ENCODE measurements around the gene MARK1. TPM values are rescaled to one million over a fixed set of nuclear protein-coding genes. Genes with fewer than 3 reads are reported as not detected.

MARK1 gene
- total and polyA plus RNA-seq, 4 donors, result 3.9 to 15.7 (median 9.5) TPM

DNA sequence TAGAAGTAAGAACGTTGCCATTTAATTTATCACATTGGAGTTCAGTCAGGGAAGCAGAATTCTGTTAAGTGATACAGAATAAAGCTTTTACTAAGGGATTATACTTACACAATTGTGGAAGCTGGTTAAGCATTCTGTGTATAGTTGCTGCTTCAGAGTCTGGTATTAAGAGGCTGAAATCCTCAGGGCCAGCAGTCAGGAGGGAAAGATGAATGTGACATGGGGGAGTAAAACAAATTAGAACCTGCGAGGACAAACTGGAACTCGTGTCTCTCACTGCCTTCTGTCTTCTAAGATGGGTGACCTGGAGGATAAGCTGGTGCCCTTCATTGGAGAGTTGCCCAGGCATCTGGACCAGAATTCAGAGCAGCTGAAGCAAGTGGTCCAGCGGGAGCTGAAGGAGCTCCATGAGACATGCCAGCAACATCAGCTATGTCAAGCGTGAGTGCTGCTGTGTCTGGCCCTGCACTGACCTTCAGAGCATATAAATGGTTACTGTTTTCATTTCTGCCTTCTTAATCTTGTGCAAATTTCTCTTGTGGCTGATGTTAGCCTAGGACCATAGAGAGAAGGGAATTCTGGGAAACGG, 23.0 kb downstream of the MARK1 start:
- no peak for ATAC-seq (ENCODE audit: low FRiP score)
- Histone ChIP-seq H3K36me3 (ENCODE audit: control insufficient read depth in 1 of 2, insufficient read depth in 2 of 2, low read length in 1 of 2) (no peaks in the 10 kb centered on the region), H3K27ac (ENCODE audit: low read depth in 1 of 2, low read length in 2 of 2) (no peak overlapping the region), H3K9me3 (ENCODE audit: control insufficient read depth, low read length) (no peaks in the 10 kb centered on the region), H3K27me3 (ENCODE audit: control insufficient read depth in 1 of 2, insufficient read depth in 2 of 2, low read length in 1 of 2) (no peaks in the 10 kb centered on the region), H3K4me1 (ENCODE audit: control insufficient read depth in 1 of 2, insufficient read depth in 2 of 2, low read length in 2 of 2) (peaks cover 3 to 4% of the 10 kb centered on the region in 2 donors), H3K4me3 (ENCODE audit: low read length in 2 of 2) (no peak overlapping the region)
- 44 to 58% methylated on average over 6 of the region's 6 CpGs for WGBS, 2 donors
- no peak for DNase-seq
- intact Hi-C loops (cut with DNase I), result no loop called here

DNA sequence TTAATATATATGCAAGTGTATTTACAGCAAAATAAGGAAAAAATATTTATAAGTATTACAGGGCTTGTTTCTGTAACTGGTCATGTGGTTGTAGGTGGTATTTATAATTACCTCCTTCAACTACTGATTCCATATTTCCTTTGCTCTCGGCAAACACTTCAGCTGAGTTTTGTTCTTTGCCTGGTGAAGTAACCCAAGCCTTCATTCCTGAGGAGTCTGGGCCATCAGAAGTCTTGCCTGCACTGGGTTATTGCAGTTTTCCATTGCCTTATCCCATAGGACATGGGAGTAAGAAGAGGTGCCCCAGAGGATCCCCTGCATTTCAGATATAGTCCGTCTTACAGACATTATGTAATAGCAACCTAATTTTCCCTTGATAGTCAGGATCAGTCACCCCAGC, 23.8 kb downstream of the MARK1 start:
- H3K9me3 ChIP-seq (ENCODE audit: control insufficient read depth, low read length), result no peaks in the 10 kb centered on the region
- no peak overlapping the region for H3K27ac ChIP-seq (ENCODE audit: low read depth in 1 of 2, low read length in 2 of 2)
- peaks cover 3 to 4% of the 10 kb centered on the region in 2 donors for H3K4me1 ChIP-seq (ENCODE audit: control insufficient read depth in 1 of 2, insufficient read depth in 2 of 2, low read length in 2 of 2)
- no peak overlapping the region for H3K4me3 ChIP-seq (ENCODE audit: low read length in 2 of 2)
- ATAC-seq (ENCODE audit: low FRiP score) (no peak), DNase-seq (no peak)
- H3K36me3 ChIP-seq (ENCODE audit: control insufficient read depth in 1 of 2, insufficient read depth in 2 of 2, low read length in 1 of 2), result no peaks in the 10 kb centered on the region
- intact Hi-C loops (cut with DNase I), result no loop called here
- H3K27me3 ChIP-seq (ENCODE audit: control insufficient read depth in 1 of 2, insufficient read depth in 2 of 2, low read length in 1 of 2), result no peaks in the 10 kb centered on the region
- WGBS, 2 donors, result 98 to 100% methylated on average over 2 of the region's 2 CpGs

DNA sequence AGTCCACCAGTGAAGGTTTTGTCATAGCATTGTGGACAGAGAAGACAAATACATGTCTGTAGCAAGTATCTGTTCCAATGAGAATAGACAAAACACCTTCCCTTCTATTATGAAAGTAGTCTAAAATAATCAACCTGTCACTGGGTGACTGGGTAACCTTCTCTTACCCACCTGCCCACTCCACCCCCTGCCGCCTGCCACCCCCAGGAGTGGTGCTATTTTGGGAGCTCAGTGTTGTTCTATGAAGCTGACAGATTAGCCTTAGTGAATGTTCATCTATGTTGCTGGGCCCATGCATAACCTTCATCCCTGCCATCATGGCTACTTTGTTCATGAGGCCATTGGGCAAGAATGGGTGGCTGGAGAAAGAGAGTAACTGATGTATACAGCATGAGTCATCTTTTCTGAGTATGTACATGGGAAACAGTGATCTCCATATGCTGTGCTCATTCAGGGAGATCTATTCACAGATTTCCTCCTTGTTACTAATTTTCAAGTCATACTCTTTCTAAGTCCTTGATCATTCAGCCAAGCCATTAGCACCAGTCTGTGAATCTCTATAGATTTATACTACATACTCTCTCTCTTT, 24.8 kb downstream of the MARK1 start:
- Histone ChIP-seq H3K27ac (ENCODE audit: low read depth in 1 of 2, low read length in 2 of 2) (no peak overlapping the region), H3K27me3 (ENCODE audit: control insufficient read depth in 1 of 2, insufficient read depth in 2 of 2, low read length in 1 of 2) (no peaks in the 10 kb centered on the region), H3K4me3 (ENCODE audit: low read length in 2 of 2) (no peak overlapping the region), H3K4me1 (ENCODE audit: control insufficient read depth in 1 of 2, insufficient read depth in 2 of 2, low read length in 2 of 2) (peaks cover 3 to 4% of the 10 kb centered on the region in 2 donors), H3K36me3 (ENCODE audit: control insufficient read depth in 1 of 2, insufficient read depth in 2 of 2, low read length in 1 of 2) (no peaks in the 10 kb centered on the region), H3K9me3 (ENCODE audit: control insufficient read depth, low read length) (no peaks in the 10 kb centered on the region)
- no peak for ATAC-seq (ENCODE audit: low FRiP score)
- no peak for DNase-seq
- WGBS, 2 donors, result 91 to 94% methylated on average over 1 of the region's 1 CpG
- intact Hi-C loops (cut with DNase I), result no loop called here

DNA sequence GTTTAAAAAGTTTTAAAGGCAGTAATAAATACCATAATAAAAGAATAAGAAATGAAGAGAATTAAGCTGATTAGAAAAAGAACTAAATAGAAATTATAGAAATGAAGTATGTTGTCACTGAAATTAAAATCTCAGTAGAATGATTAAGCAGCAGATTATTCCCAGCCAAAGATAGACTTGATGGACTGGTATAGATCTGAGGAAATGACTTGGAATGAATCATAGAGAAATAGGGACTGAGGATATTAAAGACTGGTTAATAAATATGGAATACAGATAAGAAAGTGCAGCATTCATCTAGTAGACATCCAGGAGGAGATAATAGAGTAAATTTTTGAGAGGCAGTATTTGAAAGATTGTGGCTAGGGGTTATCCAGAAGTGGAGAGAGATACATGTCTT, 28.7 kb downstream of the MARK1 start:
- Histone ChIP-seq H3K4me3 (ENCODE audit: low read length in 2 of 2) (no peak overlapping the region), H3K27me3 (ENCODE audit: control insufficient read depth in 1 of 2, insufficient read depth in 2 of 2, low read length in 1 of 2) (no peaks in the 10 kb centered on the region), H3K4me1 (ENCODE audit: control insufficient read depth in 1 of 2, insufficient read depth in 2 of 2, low read length in 2 of 2) (peaks cover 0 to 4% of the 10 kb centered on the region in 2 donors), H3K27ac (ENCODE audit: low read depth in 1 of 2, low read length in 2 of 2) (no peak overlapping the region), H3K9me3 (ENCODE audit: control insufficient read depth, low read length) (no peaks in the 10 kb centered on the region), H3K36me3 (ENCODE audit: control insufficient read depth in 1 of 2, insufficient read depth in 2 of 2, low read length in 1 of 2) (no peaks in the 10 kb centered on the region)
- intact Hi-C loops (cut with DNase I), result no loop called here
- DNase-seq (no peak), ATAC-seq (ENCODE audit: low FRiP score) (no peak)

DNA sequence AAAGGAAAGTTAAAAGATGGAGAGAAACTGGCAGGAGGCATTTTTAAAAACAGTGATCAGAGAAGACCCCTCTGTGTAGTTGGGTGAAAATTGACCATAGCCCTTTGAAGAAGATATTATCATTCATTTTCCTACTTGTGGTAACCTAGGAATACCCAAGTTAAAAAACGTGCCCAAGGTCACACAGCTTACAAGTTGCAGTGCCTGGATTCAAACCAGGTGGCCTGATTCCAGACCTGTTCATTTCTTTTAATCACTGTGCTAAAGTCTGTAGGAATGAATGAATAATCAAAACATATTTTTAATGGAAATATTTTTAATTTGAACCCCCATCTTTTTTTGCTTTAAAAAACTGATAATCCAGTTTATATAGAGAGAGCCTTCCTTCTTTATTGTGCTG, 35.6 kb downstream of the MARK1 start:
- Histone ChIP-seq H3K36me3 (ENCODE audit: control insufficient read depth in 1 of 2, insufficient read depth in 2 of 2, low read length in 1 of 2) (no peaks in the 10 kb centered on the region), H3K4me3 (ENCODE audit: low read length in 2 of 2) (no peak overlapping the region), H3K9me3 (ENCODE audit: control insufficient read depth, low read length) (no peaks in the 10 kb centered on the region), H3K27me3 (ENCODE audit: control insufficient read depth in 1 of 2, insufficient read depth in 2 of 2, low read length in 1 of 2) (no peaks in the 10 kb centered on the region), H3K27ac (ENCODE audit: low read depth in 1 of 2, low read length in 2 of 2) (no peak overlapping the region), H3K4me1 (ENCODE audit: control insufficient read depth in 1 of 2, insufficient read depth in 2 of 2, low read length in 2 of 2) (peaks cover 0 to 3% of the 10 kb centered on the region in 2 donors)
- DNase-seq (no peak), ATAC-seq (ENCODE audit: low FRiP score) (no peak)
- WGBS, 2 donors, result 18 to 31% methylated on average over 1 of the region's 1 CpG
- intact Hi-C loops (cut with DNase I), result no loop called here

DNA sequence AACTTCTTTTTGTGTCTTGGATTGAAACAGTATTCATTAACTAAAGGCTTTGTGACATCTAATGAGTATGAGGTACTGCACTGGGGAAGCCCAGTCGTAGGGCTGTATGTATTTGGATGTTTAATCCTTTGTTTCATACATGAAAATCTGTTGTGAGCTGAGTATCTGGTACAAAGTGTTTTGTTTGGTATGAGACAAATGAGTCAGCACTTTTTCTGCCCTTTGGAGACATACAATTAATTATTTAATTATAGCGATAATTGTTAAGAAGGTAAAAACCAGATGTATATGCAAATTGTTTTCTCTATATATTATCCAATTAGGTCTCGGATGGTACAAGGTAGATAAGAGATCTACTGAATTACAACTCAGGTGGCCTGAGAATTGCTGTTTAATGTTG, 36.3 kb downstream of the MARK1 start:
- Histone ChIP-seq H3K4me1 (ENCODE audit: control insufficient read depth in 1 of 2, insufficient read depth in 2 of 2, low read length in 2 of 2) (peaks cover 0 to 3% of the 10 kb centered on the region in 2 donors), H3K4me3 (ENCODE audit: low read length in 2 of 2) (no peak overlapping the region), H3K36me3 (ENCODE audit: control insufficient read depth in 1 of 2, insufficient read depth in 2 of 2, low read length in 1 of 2) (no peaks in the 10 kb centered on the region), H3K27me3 (ENCODE audit: control insufficient read depth in 1 of 2, insufficient read depth in 2 of 2, low read length in 1 of 2) (no peaks in the 10 kb centered on the region), H3K9me3 (ENCODE audit: control insufficient read depth, low read length) (no peaks in the 10 kb centered on the region), H3K27ac (ENCODE audit: low read depth in 1 of 2, low read length in 2 of 2) (no peak overlapping the region)
- intact Hi-C loops (cut with DNase I), result no loop called here
- ATAC-seq (ENCODE audit: low FRiP score), result no peak
- DNase-seq, result no peak
- WGBS, 2 donors, result 90 to 92% methylated on average over 3 of the region's 3 CpGs

DNA sequence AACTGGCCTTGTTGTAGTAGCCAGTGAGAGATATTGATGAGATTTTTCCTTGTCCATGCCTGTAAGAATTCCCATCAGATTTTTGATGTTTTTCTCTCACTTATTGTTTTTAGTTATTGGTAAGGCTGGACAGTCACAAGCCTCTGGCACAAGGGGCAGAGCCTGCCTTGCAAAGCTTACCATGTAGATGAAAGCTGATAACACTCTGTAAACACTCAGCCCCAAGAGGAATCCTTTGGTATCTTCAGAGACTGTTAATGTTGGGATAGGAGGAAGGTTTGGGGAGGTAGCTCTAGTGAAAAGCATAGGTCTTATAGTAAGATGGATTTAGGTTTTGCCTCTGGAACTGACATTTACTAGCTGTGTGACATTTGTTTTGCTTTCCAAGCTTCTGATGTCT, 37.7 kb downstream of the MARK1 start:
- H3K9me3 ChIP-seq (ENCODE audit: control insufficient read depth, low read length), result no peaks in the 10 kb centered on the region
- intact Hi-C loops (cut with DNase I), result no loop called here
- ATAC-seq (ENCODE audit: low FRiP score) (no peak), DNase-seq (no peak)
- H3K27ac ChIP-seq (ENCODE audit: low read depth in 1 of 2, low read length in 2 of 2), result no peak overlapping the region
- H3K4me1 ChIP-seq (ENCODE audit: control insufficient read depth in 1 of 2, insufficient read depth in 2 of 2, low read length in 2 of 2), result peaks cover 0 to 3% of the 10 kb centered on the region in 2 donors
- H3K36me3 ChIP-seq (ENCODE audit: control insufficient read depth in 1 of 2, insufficient read depth in 2 of 2, low read length in 1 of 2), result no peaks in the 10 kb centered on the region
- no peak overlapping the region for H3K4me3 ChIP-seq (ENCODE audit: low read length in 2 of 2)
- no peaks in the 10 kb centered on the region for H3K27me3 ChIP-seq (ENCODE audit: control insufficient read depth in 1 of 2, insufficient read depth in 2 of 2, low read length in 1 of 2)

DNA sequence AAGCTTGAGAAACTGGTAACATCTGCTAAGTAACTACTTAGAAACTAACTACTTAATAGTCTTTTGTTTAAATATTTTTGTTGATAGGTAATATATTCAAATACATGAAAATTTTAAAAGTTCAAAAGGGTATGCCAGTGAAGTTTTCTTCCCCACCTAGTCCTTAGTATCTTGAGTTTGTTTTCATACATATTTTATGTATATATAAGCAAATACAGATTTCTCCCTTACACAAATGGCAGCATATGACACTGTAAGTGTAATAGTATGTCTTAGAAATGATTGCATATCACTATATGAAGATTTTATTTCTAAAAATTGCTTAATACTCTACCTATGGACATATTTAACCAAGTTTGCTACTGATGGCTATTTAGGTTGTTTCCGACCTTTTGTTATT, 38.9 kb downstream of the MARK1 start:
- Histone ChIP-seq H3K9me3 (ENCODE audit: control insufficient read depth, low read length) (no peaks in the 10 kb centered on the region), H3K36me3 (ENCODE audit: control insufficient read depth in 1 of 2, insufficient read depth in 2 of 2, low read length in 1 of 2) (no peaks in the 10 kb centered on the region), H3K4me1 (ENCODE audit: control insufficient read depth in 1 of 2, insufficient read depth in 2 of 2, low read length in 2 of 2) (peaks cover 0 to 3% of the 10 kb centered on the region in 2 donors), H3K4me3 (ENCODE audit: low read length in 2 of 2) (no peak overlapping the region), H3K27me3 (ENCODE audit: control insufficient read depth in 1 of 2, insufficient read depth in 2 of 2, low read length in 1 of 2) (no peaks in the 10 kb centered on the region), H3K27ac (ENCODE audit: low read depth in 1 of 2, low read length in 2 of 2) (no peak overlapping the region)
- intact Hi-C loops (cut with DNase I), result no loop called here
- no peak for DNase-seq
- ATAC-seq (ENCODE audit: low FRiP score), result no peak
- WGBS, 2 donors, result 96% methylated on average over 1 of the region's 1 CpG

DNA sequence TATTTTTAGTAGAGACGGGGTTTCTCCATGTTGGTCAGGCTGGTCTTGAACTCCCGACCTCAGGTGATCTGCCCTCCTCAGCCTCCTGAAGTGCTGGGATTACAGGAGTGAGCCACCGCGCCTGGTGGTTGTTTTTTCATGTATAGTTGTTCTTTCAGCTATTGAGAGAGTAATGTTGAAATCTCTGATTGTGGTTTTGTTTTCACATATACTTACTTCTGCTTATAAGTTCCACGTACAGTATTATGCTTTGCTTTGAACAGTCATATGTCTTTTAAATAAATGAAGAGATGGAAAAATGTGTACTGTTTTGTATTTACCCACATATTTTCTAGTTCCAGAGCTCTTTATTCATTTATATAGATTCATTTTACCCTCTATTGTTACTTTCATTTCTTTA, 44.5 kb downstream of the MARK1 start:
- Histone ChIP-seq H3K9me3 (ENCODE audit: control insufficient read depth, low read length) (no peaks in the 10 kb centered on the region), H3K27me3 (ENCODE audit: control insufficient read depth in 1 of 2, insufficient read depth in 2 of 2, low read length in 1 of 2) (no peaks in the 10 kb centered on the region), H3K4me1 (ENCODE audit: control insufficient read depth in 1 of 2, insufficient read depth in 2 of 2, low read length in 2 of 2) (peaks cover 0 to 3% of the 10 kb centered on the region in 2 donors), H3K36me3 (ENCODE audit: control insufficient read depth in 1 of 2, insufficient read depth in 2 of 2, low read length in 1 of 2) (no peaks in the 10 kb centered on the region), H3K27ac (ENCODE audit: low read depth in 1 of 2, low read length in 2 of 2) (no peak overlapping the region), H3K4me3 (ENCODE audit: low read length in 2 of 2) (no peak overlapping the region)
- no peak for DNase-seq
- no peak for ATAC-seq (ENCODE audit: low FRiP score)
- 90 to 94% methylated on average over 5 of the region's 5 CpGs for WGBS, 2 donors
- intact Hi-C loops (cut with DNase I), result no loop called here
